MCF 10A (cell line): ENCODE results near the gene THAP9. TPM values are rescaled to one million over a fixed set of nuclear protein-coding genes. Genes with fewer than 3 reads are reported as not detected.

Experiments
- BruUV-seq: library from RNA; stranded (reverse); fragments of 400-500 nt; replicated peaks from 2 replicates; lab custom pipeline; 2021; lab: Mats Ljungman, UMichigan
- CTCF ChIA-PET: fragments of 300-600 bp; sonication (Branson Sonifier 250); formaldehyde crosslinking; extraction: SDS; loops from one replicate; lab custom pipeline; 2021; ENCODE audit warnings: antibody characterized with exemption, inconsistent platforms; lab: Yijun Ruan, JAX
- POLR2A ChIA-PET: fragments of 300-600, 350-650 bp; sonication (Branson Sonifier 250); formaldehyde crosslinking; extraction: SDS; loops from one replicate; lab custom pipeline; 2020; ENCODE audit warnings: antibody characterized with exemption, inconsistent platforms; lab: Yijun Ruan, JAX
- DNase-seq: peaks from one replicate; pipeline ENCODE4 v3.0.0-alpha.2; 2018; ENCODE audit not compliant: unreplicated experiment
- H3K27ac Mint-ChIP-seq: one replicate; pipeline ENCODE4 v1.8.0; 2022; ENCODE audit warnings: mild to moderate bottlenecking, low read depth, mixed read lengths; ENCODE audit not compliant: unreplicated experiment
- H3K27me3 Mint-ChIP-seq: one replicate; pipeline ENCODE4 v1.8.0; 2022; ENCODE audit warnings: mixed read lengths; ENCODE audit not compliant: insufficient read depth, unreplicated experiment
- H3K36me3 Mint-ChIP-seq: one replicate; pipeline ENCODE4 v1.8.0; 2022; ENCODE audit warnings: mild to moderate bottlenecking, moderate library complexity, mixed read lengths; ENCODE audit not compliant: insufficient read depth, unreplicated experiment
- H3K4me1 Mint-ChIP-seq: one replicate; pipeline ENCODE4 v1.8.0; 2022; ENCODE audit warnings: mixed read lengths; ENCODE audit not compliant: insufficient read depth, unreplicated experiment
- H3K4me3 Mint-ChIP-seq: one replicate; pipeline ENCODE4 v1.8.0; 2022; ENCODE audit warnings: mild to moderate bottlenecking, moderate library complexity, mixed read lengths; ENCODE audit not compliant: unreplicated experiment
- H3K9me3 Mint-ChIP-seq: one replicate; pipeline ENCODE4 v1.8.0; 2022; ENCODE audit warnings: mixed read lengths; ENCODE audit not compliant: unreplicated experiment
- CTCF ChIP-seq: fragments of 200-600 bp; IDR thresholded peaks from one replicate; pipeline ENCODE4 v1.8.0; 2022; ENCODE audit warnings: antibody characterized with exemption, mild to moderate bottlenecking; ENCODE audit not compliant: unreplicated experiment
- intact Hi-C: fragments of 100-400 bp; cut with micrococcal nuclease; formaldehyde crosslinking; loops from 2 replicates; pipeline ENCODE4 v1.14.1; 2022
- total RNA-seq: library from RNA; stranded (reverse); gene quantifications from 2 replicates; pipeline ENCODE4 v1.2.3, GENCODE V29; 2022

THAP9 gene
- total RNA-seq, 1 experiment from 2014 or later = 4.0 TPM

GRCh38 chr4:82968972-82969371 lies 68.4 kb downstream of the THAP9 start:
- no peak for TF ChIP-seq CTCF
- intact Hi-C loops = no loop called here
- no TSS peak for BruUV-seq
- no peaks in the 10 kb centered on the region for H3K27me3 Mint-ChIP-seq
- H3K4me3 Mint-ChIP-seq = no peak overlapping the region
- H3K9me3 Mint-ChIP-seq = no peaks in the 10 kb centered on the region
- ChIA-PET CTCF (no interaction called here), POLR2A (interaction anchor here (1.5 kb wide), 1 partner anchor 68 kb away, joined by 3 read pairs; no protein-coding TSS in a partner anchor)
- H3K27ac Mint-ChIP-seq = no peak overlapping the region
- DNase-seq = no peak
- H3K36me3 Mint-ChIP-seq = peaks cover 45% of the 10 kb centered on the region
- no peaks in the 10 kb centered on the region for H3K4me1 Mint-ChIP-seq

DNA sequence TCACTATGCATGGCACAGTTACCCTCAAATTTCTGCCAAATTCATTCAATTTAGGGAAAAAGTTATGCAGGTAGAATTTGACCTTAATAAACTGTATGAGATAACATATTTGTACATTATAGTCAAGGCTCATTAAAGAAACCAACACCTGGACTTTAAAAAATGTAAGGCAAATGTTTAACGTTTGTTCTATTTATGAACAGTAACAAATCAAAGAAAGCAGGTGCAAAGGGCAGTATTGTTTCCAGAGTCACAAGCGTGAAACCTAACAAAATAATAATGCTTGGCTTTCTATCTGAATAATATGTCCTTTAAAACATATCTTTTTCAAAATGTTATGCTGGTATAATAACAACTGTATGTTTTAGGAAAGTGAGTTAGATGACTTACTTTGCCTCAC lies 68.9 kb downstream of the THAP9 start:
- POLR2A ChIA-PET = no interaction called here
- no peak overlapping the region for H3K4me3 Mint-ChIP-seq
- no peak overlapping the region for H3K27ac Mint-ChIP-seq
- CTCF ChIA-PET = interaction anchor here (0.6 kb wide), 1 partner anchor 38 kb away, joined by 5 read pairs; no protein-coding TSS in a partner anchor
- no peaks in the 10 kb centered on the region for H3K9me3 Mint-ChIP-seq
- no peak for DNase-seq
- no peaks in the 10 kb centered on the region for H3K27me3 Mint-ChIP-seq
- no TSS peak for BruUV-seq
- peaks cover 50% of the 10 kb centered on the region for H3K36me3 Mint-ChIP-seq
- no peak for TF ChIP-seq CTCF
- no peaks in the 10 kb centered on the region for H3K4me1 Mint-ChIP-seq
- intact Hi-C loops = no loop called here

Other genes with a start within 250 kb of the THAP9 start
- gene SCD5, start 101.9 kb upstream of the THAP9 start, total RNA-seq = 3.5 and 3.6 TPM in 2 replicates
- 212 and 229 TPM in 2 replicates for gene SEC31A, start 9.6 kb upstream of the THAP9 start, total RNA-seq
- 16.0 and 16.5 TPM in 2 replicates for gene LIN54, start 110.1 kb downstream of the THAP9 start, total RNA-seq
- gene COPS4, start 134.4 kb downstream of the THAP9 start, total RNA-seq = 34.7 and 36.6 TPM in 2 replicates
- gene PLAC8, start 214.0 kb downstream of the THAP9 start, total RNA-seq = 2.0 and 3.3 TPM in 2 replicates